ENCODE measurements around the gene RNF11. TPM values are rescaled to one million over a fixed set of nuclear protein-coding genes. Genes with fewer than 3 reads are reported as not detected.

Gene RNF11
- total RNA-seq, 6 experiments from 2014 or later: 114 to 147 (median 128) TPM

- H3K36me3 Mint-ChIP-seq (ENCODE audit: low read depth): 0 out of 2 replicates have a peak, but pooled peaks cover 4% of the 10 kb centered on the region
- no peak overlapping the region for H3K4me3 Mint-ChIP-seq
- H3K27ac Mint-ChIP-seq: no peak overlapping the region
- DNase-seq: no peak
- TF ChIP-seq CTCF (IDR thresholded peaks at IDR 0.05): no peak
- H3K9me3 Mint-ChIP-seq: no peaks in the 10 kb centered on the region
- H3K4me1 Mint-ChIP-seq (ENCODE audit: low read depth): peaks cover 5% of the 10 kb centered on the region; the same call in 1 of the 2 replicates
- H3K27me3 Mint-ChIP-seq (ENCODE audit: insufficient read depth): no peaks in the 10 kb centered on the region
Observed at GRCh38 chr1:51285055-51285454, 49.0 kb downstream of the RNF11 start.

GRCh38 chr1:51287966-51288365 lies 51.9 kb downstream of the RNF11 start:
- H3K9me3 Mint-ChIP-seq: no peaks in the 10 kb centered on the region
- no peak for DNase-seq
- H3K27ac Mint-ChIP-seq: no peak overlapping the region
- H3K36me3 Mint-ChIP-seq (ENCODE audit: low read depth): 0 out of 2 replicates have a peak, but pooled peaks cover 4% of the 10 kb centered on the region
- H3K27me3 Mint-ChIP-seq (ENCODE audit: insufficient read depth): no peaks in the 10 kb centered on the region
- peaks cover 5% of the 10 kb centered on the region; the same call in 1 of the 2 replicates for H3K4me1 Mint-ChIP-seq (ENCODE audit: low read depth)
- TF ChIP-seq CTCF (IDR thresholded peaks at IDR 0.05): no peak
- H3K4me3 Mint-ChIP-seq: no peak overlapping the region

- Mint-ChIP-seq H3K27me3 (ENCODE audit: insufficient read depth) (no peaks in the 10 kb centered on the region), H3K4me1 (ENCODE audit: low read depth) (peaks cover 5% of the 10 kb centered on the region; the same call in 1 of the 2 replicates), H3K36me3 (ENCODE audit: low read depth) (0 out of 2 replicates have a peak, but pooled peaks cover 4% of the 10 kb centered on the region), H3K27ac (no peak overlapping the region), H3K9me3 (no peaks in the 10 kb centered on the region), H3K4me3 (no peak overlapping the region)
- no peak for DNase-seq
- no peak for TF ChIP-seq CTCF (IDR thresholded peaks at IDR 0.05)
Observed at GRCh38 chr1:51288578-51288977, 52.5 kb downstream of the RNF11 start.

GRCh38 chr1:51289676-51290488 lies 53.8 kb downstream of the RNF11 start:
- no peak for DNase-seq
- H3K27ac Mint-ChIP-seq: no peak overlapping the region

GRCh38 chr1:51290489-51290847 lies 54.4 kb downstream of the RNF11 start:
- H3K4me3 Mint-ChIP-seq: no peak overlapping the region
- DNase-seq: no peak
- H3K36me3 Mint-ChIP-seq (ENCODE audit: low read depth): 0 out of 2 replicates have a peak, but pooled peaks cover 4% of the 10 kb centered on the region
- no peak for TF ChIP-seq CTCF (IDR thresholded peaks at IDR 0.05)
- H3K9me3 Mint-ChIP-seq: no peaks in the 10 kb centered on the region
- H3K27me3 Mint-ChIP-seq (ENCODE audit: insufficient read depth): no peaks in the 10 kb centered on the region
- no peak overlapping the region for H3K27ac Mint-ChIP-seq
- H3K4me1 Mint-ChIP-seq (ENCODE audit: low read depth): 0 out of 2 replicates have a peak, but pooled peaks cover 6% of the 10 kb centered on the region

More at GRCh38 chr1:51289676-51290488, 53.8 kb downstream of the RNF11 start:
- Mint-ChIP-seq H3K4me3 (no peak overlapping the region; the same call in 1 of the 2 replicates), H3K36me3 (ENCODE audit: low read depth) (0 out of 2 replicates have a peak, but pooled peaks cover 4% of the 10 kb centered on the region), H3K27me3 (ENCODE audit: insufficient read depth) (no peaks in the 10 kb centered on the region), H3K9me3 (no peaks in the 10 kb centered on the region), H3K4me1 (ENCODE audit: low read depth) (peaks cover 1% of the 10 kb centered on the region; the same call in 1 of the 2 replicates)
- no peak for TF ChIP-seq CTCF (IDR thresholded peaks at IDR 0.05)
